ENCODE results near the gene SERPINA4.

- TF ChIP-seq SUZ12 (IDR thresholded peaks at IDR 0.05; ENCODE audit: extremely low read depth, insufficient read depth, insufficient read length) (no peak), YY1 (IDR thresholded peaks at IDR 0.05; ENCODE audit: insufficient read depth, insufficient read length) (no peak)
Observed at GRCh38 chr14:94617366-94617941, 56.2 kb downstream of the SERPINA4 start.

Data from NT2/D1 (cell line).